ENCODE results near the gene CERT1.
"Not testable (repeated sequence)": the region's sequence is repeated elsewhere in the genome, so short reads cannot be mapped to it uniquely, and the experiment has no call there.

Gene CERT1, protein sequence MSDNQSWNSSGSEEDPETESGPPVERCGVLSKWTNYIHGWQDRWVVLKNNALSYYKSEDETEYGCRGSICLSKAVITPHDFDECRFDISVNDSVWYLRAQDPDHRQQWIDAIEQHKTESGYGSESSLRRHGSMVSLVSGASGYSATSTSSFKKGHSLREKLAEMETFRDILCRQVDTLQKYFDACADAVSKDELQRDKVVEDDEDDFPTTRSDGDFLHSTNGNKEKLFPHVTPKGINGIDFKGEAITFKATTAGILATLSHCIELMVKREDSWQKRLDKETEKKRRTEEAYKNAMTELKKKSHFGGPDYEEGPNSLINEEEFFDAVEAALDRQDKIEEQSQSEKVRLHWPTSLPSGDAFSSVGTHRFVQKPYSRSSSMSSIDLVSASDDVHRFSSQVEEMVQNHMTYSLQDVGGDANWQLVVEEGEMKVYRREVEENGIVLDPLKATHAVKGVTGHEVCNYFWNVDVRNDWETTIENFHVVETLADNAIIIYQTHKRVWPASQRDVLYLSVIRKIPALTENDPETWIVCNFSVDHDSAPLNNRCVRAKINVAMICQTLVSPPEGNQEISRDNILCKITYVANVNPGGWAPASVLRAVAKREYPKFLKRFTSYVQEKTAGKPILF

GRCh38 chr5:75511435-75512382 lies at the start of gene CERT1, which contains the start of gene POLK:
Gene CERT1, minus strand, starts transcription at chr5:75511629. Its CDS starts 422 bp downstream, at chr5:75511207.
Gene POLK, plus strand, starts transcription at chr5:75511891.
- no peak for TF ChIP-seq CTCF (IDR thresholded peaks at IDR 0.05; ENCODE audit: extremely low read depth, insufficient read depth, missing control alignments)
- peak; percentile 95 for DNase-seq (ENCODE audit: low spot score)
- in situ Hi-C loops (cut with MboI; ENCODE audit: low pct_unique_long_range_greater_than_20kb, low sequenced_read_pairs, unreplicated experiment) = loop anchor here (5.0 kb wide), 1 partner anchor 61 kb away; no protein-coding TSS in a partner anchor

DNA sequence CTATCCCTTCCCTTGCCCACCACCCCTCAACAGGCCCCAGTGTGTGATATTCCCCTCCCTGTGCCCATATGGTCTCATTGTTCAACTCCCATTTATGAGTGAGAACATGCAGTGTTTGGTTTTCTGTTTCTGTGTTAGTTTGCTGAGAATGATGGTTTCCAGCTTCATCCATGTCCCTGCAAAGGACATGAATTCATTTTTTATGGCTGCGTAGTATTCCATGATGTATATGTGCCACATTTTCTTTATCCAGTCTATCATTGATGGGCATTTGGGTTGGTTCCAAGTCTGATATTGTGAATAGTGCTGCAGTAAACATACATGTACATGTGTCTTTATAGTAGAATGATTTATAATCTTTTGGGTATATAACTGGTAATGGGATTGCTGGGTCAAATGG lies 49.2 kb upstream of the CERT1 start:
- DNase-seq (ENCODE audit: low spot score); in situ Hi-C loops (cut with MboI; ENCODE audit: low pct_unique_long_range_greater_than_20kb, low sequenced_read_pairs, unreplicated experiment): not testable (repeated sequence)

DNA sequence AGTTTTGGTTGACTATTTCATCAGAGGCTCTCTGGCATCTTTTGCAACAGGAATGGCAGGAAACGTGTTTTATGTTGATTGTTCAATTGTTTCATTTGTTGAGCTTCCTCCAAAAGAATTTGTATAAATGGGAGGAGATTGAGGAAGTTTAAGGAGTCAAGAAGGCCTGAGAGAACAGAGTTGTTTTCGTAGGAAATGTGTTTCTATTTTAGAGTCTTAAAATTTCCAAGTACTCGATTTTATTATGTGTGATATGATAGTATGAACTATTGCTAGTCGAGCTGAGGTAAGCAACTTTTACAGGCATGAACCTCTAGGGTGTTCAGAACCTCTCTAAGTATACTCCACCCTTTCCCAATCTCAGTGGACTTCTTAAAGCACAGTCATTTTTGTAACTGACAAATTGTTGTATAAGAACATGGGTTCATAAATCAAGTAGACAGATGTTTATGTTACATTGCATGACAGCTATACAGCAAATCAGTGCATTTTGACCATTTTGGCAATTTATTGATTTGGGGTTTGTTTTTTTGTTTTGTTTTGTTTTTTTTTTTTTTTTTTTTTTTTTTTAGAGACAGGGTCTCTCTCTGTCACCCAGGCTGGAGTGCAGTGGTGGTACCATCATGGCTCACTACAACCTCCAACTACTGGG lies 47.7 kb upstream of the CERT1 start:
- no peak for TF ChIP-seq CTCF (IDR thresholded peaks at IDR 0.05; ENCODE audit: extremely low read depth, insufficient read depth, missing control alignments)
- DNase-seq (ENCODE audit: low spot score) = no peak
- in situ Hi-C loops (cut with MboI; ENCODE audit: low pct_unique_long_range_greater_than_20kb, low sequenced_read_pairs, unreplicated experiment) = no loop called here

DNA sequence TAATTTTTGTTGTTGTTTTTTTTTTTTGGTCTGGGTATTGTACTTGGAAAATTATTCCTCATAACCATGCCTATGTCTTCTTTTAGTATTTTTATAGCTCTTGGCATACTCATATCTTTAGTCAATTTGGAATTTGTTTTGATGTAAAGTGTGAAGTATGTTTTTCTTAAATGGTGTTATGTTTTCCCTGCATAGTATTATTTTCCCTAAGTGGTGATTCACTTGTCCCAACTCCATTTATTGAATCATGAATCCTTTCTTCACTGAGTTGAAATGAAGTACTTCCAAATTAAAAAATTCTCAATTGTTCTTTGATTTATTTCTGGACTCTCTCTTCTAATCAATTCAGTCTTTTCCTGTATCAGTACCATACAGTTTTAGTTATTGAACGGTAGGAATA lies 46.8 kb upstream of the CERT1 start:
- DNase-seq (ENCODE audit: low spot score) = no peak
- no peak for TF ChIP-seq CTCF (IDR thresholded peaks at IDR 0.05; ENCODE audit: extremely low read depth, insufficient read depth, missing control alignments)
- in situ Hi-C loops (cut with MboI; ENCODE audit: low pct_unique_long_range_greater_than_20kb, low sequenced_read_pairs, unreplicated experiment) = no loop called here

- no peak for DNase-seq (ENCODE audit: low spot score)
- no peak for TF ChIP-seq CTCF (IDR thresholded peaks at IDR 0.05; ENCODE audit: extremely low read depth, insufficient read depth, missing control alignments)
- in situ Hi-C loops (cut with MboI; ENCODE audit: low pct_unique_long_range_greater_than_20kb, low sequenced_read_pairs, unreplicated experiment) = no loop called here
Measured at GRCh38 chr5:75553358-75553757, 41.9 kb upstream of the CERT1 start.

DNA sequence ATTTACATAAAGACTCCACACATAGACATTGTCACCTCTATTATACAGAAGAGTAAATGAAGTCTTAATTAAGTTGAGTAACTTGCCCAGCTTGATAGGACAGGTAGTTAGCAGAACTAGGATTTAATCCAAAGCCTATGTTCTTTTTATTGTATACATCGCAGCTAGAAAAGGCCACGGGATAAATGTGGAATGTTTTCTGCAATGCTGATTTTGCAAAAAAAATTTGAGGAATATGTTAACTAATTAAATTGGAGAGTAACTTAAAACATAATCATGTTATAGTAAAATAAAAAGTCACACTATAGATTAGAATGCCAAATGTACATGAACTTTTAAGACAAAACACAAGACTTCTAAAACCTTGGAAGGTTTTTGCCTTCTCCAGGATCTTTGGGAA lies 41.3 kb upstream of the CERT1 start:
- no peak for TF ChIP-seq CTCF (IDR thresholded peaks at IDR 0.05; ENCODE audit: extremely low read depth, insufficient read depth, missing control alignments)

More for the DNA sequence above, 41.3 kb upstream of the CERT1 start:
- DNase-seq (ENCODE audit: low spot score) = no peak
- in situ Hi-C loops (cut with MboI; ENCODE audit: low pct_unique_long_range_greater_than_20kb, low sequenced_read_pairs, unreplicated experiment) = no loop called here

All from GM13977 (cell line).